Progenitor cell of endocrine pancreas (in vitro differentiated cells): ENCODE results near the gene PATZ1. TPM values are rescaled to one million over a fixed set of nuclear protein-coding genes. Genes with fewer than 3 reads are reported as not detected.

Source experiments
- DNase-seq: peaks from one replicate; pipeline ENCODE4 v3.0.0; 2021; ENCODE audit warnings: low spot score; ENCODE audit not compliant: unreplicated experiment
- H3K27ac Mint-ChIP-seq: 2 replicates; pipeline ENCODE4 v1.8.0; 2021; ENCODE audit warnings: mild to moderate bottlenecking, moderate library complexity, mixed read lengths
- H3K27me3 Mint-ChIP-seq: 2 replicates; pipeline ENCODE4 v1.8.0; 2021; ENCODE audit warnings: mixed read lengths
- H3K36me3 Mint-ChIP-seq: 2 replicates; pipeline ENCODE4 v1.8.0; 2022; ENCODE audit warnings: mixed read lengths; ENCODE audit not compliant: insufficient read depth
- H3K4me1 Mint-ChIP-seq: 2 replicates; pipeline ENCODE4 v1.8.0; 2021; ENCODE audit warnings: low read depth, mixed read lengths
- H3K4me3 Mint-ChIP-seq: 2 replicates; pipeline ENCODE4 v1.8.0; 2021; ENCODE audit warnings: low read depth, mild to moderate bottlenecking, moderate library complexity, mixed read lengths
- H3K9me3 Mint-ChIP-seq: 2 replicates; pipeline ENCODE4 v1.8.0; 2021; ENCODE audit warnings: low read depth, mixed read lengths
- total RNA-seq: library from RNA; stranded (reverse); gene quantifications from 2 replicates; pipeline ENCODE4 v1.2.1, GENCODE V29; 2021
- TF ChIP-seq, protein P1 (sequence below): fragments of 200-600 bp; sonication (generic); IDR thresholded peaks from one replicate; pipeline ENCODE4 v1.5.0; 2021; ENCODE audit warnings: antibody characterized with exemption, mild to moderate bottlenecking; ENCODE audit not compliant: unreplicated experiment

Gene PATZ1
- total RNA-seq, 1 donor from 2014 or later = 93.6 TPM

DNA sequence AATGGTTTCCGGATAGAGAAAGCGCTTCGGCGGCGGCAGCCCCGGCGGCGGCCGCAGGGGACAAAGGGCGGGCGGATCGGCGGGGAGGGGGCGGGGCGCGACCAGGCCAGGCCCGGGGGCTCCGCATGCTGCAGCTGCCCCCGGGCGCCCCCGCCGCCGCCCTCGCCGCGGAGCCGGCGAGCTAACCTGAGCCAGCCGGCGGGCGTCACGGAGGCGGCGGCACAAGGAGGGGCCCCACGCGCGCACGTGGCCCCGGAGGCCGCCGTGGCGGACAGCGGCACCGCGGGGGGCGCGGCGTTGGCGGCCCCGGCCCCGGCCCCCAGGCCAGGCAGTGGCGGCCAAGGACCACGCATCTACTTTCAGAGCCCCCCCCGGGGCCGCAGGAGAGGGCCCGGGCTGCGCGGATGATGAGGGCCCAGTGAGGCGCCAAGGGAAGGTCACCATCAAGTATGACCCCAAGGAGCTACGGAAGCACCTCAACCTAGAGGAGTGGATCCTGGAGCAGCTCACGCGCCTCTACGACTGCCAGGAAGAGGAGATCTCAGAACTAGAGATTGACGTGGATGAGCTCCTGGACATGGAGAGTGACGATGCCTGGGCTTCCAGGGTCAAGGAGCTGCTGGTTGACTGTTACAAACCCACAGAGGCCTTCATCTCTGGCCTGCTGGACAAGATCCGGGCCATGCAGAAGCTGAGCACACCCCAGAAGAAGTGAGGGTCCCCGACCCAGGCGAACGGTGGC lies 69.5 kb downstream of the PATZ1 start:
- H3K4me3 Mint-ChIP-seq = no peak overlapping the region
- peaks cover 9% of the 10 kb centered on the region for H3K36me3 Mint-ChIP-seq
- peaks cover 4% of the 10 kb centered on the region for H3K4me1 Mint-ChIP-seq
- no peak overlapping the region for H3K27ac Mint-ChIP-seq
- H3K9me3 Mint-ChIP-seq = no peaks in the 10 kb centered on the region
- TF ChIP-seq, protein P1, sequence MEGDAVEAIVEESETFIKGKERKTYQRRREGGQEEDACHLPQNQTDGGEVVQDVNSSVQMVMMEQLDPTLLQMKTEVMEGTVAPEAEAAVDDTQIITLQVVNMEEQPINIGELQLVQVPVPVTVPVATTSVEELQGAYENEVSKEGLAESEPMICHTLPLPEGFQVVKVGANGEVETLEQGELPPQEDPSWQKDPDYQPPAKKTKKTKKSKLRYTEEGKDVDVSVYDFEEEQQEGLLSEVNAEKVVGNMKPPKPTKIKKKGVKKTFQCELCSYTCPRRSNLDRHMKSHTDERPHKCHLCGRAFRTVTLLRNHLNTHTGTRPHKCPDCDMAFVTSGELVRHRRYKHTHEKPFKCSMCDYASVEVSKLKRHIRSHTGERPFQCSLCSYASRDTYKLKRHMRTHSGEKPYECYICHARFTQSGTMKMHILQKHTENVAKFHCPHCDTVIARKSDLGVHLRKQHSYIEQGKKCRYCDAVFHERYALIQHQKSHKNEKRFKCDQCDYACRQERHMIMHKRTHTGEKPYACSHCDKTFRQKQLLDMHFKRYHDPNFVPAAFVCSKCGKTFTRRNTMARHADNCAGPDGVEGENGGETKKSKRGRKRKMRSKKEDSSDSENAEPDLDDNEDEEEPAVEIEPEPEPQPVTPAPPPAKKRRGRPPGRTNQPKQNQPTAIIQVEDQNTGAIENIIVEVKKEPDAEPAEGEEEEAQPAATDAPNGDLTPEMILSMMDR = no peak
- H3K27me3 Mint-ChIP-seq = no peaks in the 10 kb centered on the region
- no peak for DNase-seq

Other genes starting within 250 kb of the PATZ1 start
- 3.1 and 3.7 TPM in 2 replicates for gene SELENOM, start 238.8 kb downstream of the PATZ1 start, total RNA-seq
- gene INPP5J, start 223.4 kb downstream of the PATZ1 start, total RNA-seq = 14.8 and 17.9 TPM in 2 replicates
- gene PLA2G3, start 205.8 kb downstream of the PATZ1 start, total RNA-seq = 2.6 and 4.6 TPM in 2 replicates
- gene RNF185, start 186.2 kb downstream of the PATZ1 start, total RNA-seq = 27.3 and 27.4 TPM in 2 replicates
- 41.9 and 44.7 TPM in 2 replicates for gene LIMK2, start 134.0 kb downstream of the PATZ1 start, total RNA-seq
- 6.2 and 7.6 TPM in 2 replicates for gene PIK3IP1, start 53.9 kb downstream of the PATZ1 start, total RNA-seq
- 69.0 and 69.1 TPM in 2 replicates for gene DRG1, start 53.3 kb upstream of the PATZ1 start, total RNA-seq
- 41.0 and 46.5 TPM in 2 replicates for gene EIF4ENIF1, start 143.5 kb upstream of the PATZ1 start, total RNA-seq
- gene SFI1, start 150.2 kb upstream of the PATZ1 start, total RNA-seq = 61.9 and 66.3 TPM in 2 replicates